Stomach (tissue), 4 donors: ENCODE measurements around the gene NREP.

Experiments
- CTCF ChIP-seq, 7 experiments: fragments of 450-650 bp in 4 of 7; fragments of 200-600 bp in 3 of 7; sonication (generic) in 3 of 7; IDR thresholded peaks; one replicate each; pipeline ENCODE4 v1.5.1; 2016 to 2019; ENCODE audit warnings: antibody characterized with exemption in 7 of 7, control low read depth in 2 of 7, mild to moderate bottlenecking in 1 of 7
- EP300 ChIP-seq: sonication (generic); formaldehyde crosslinking; IDR thresholded peaks from one replicate; pipeline ENCODE4 v1.6.1; 2017; ENCODE audit warnings: antibody characterized with exemption
- POLR2A ChIP-seq, 4 donors: fragments of 450-650 bp; IDR thresholded peaks; one replicate each; pipeline ENCODE4 v1.6.1; 2016; ENCODE audit warnings: antibody characterized with exemption in 4 of 4, control low read depth in 2 of 4, mild to moderate bottlenecking in 1 of 4, moderate library complexity in 1 of 4
- POLR2AphosphoS5 ChIP-seq, 3 donors: sonication (generic); formaldehyde crosslinking; IDR thresholded peaks; one replicate each; pipeline ENCODE4 v1.6.1; 2016; ENCODE audit warnings: antibody characterized with exemption in 3 of 3

GRCh38 chr5:111733571-111733970, 23.4 kb downstream of the NREP start:
- TF ChIP-seq CTCF (IDR thresholded peaks at IDR 0.05) = no peak
- TF ChIP-seq POLR2A (IDR thresholded peaks at IDR 0.05) = no peak
- no peak for TF ChIP-seq EP300
- no peak for TF ChIP-seq POLR2AphosphoS5 (IDR thresholded peaks at IDR 0.05)
